K562 (cell line): ENCODE data around the gene MDN1. TPM values are rescaled to one million over a fixed set of nuclear protein-coding genes. Genes with fewer than 3 reads are reported as not detected.

Experiments
- DLX4 ChIP-seq: fragments of 250-450 bp; sonication (Bioruptor Pico); IDR thresholded peaks from 2 replicates; pipeline ENCODE4 v1.6.1; 2021; ENCODE audit warnings: mild to moderate bottlenecking
- FOXM1 ChIP-seq, 2 experiments: fragments of 450-650 bp in 1 of 2; sonication (generic) in 1 of 2; formaldehyde crosslinking in 1 of 2; IDR thresholded peaks; 2 replicates each; pipeline versions ENCODE4 v1.6.1 to v1.9.0; 2017 to 2022; ENCODE audit warnings: low read depth in 2 of 2, mild to moderate bottlenecking in 2 of 2, missing genetic modification reagents in 1 of 2, moderate library complexity in 1 of 2
- JUN ChIP-seq, 2 experiments: sonication (generic) in 1 of 2; formaldehyde crosslinking in 1 of 2; IDR thresholded peaks; 2 replicates each; pipeline versions ENCODE4 v1.6.1 to v1.8.0; 2012 to 2022; ENCODE audit warnings: borderline replicate concordance in 2 of 2, mild to moderate bottlenecking in 2 of 2, improper control_type of control experiment in 1 of 2, low read depth in 1 of 2, low read length in 1 of 2, missing genetic modification reagents in 1 of 2
- MGA ChIP-seq: fragments of 450-650 bp; IDR thresholded peaks from 2 replicates; pipeline ENCODE4 v1.6.1; 2016; ENCODE audit warnings: mild to moderate bottlenecking, moderate library complexity
- ZBTB1 ChIP-seq: sonication (generic); formaldehyde crosslinking; IDR thresholded peaks from 2 replicates; pipeline ENCODE4 v1.8.1; 2023; ENCODE audit warnings: missing genetic modification reagents, low read depth, mild to moderate bottlenecking, borderline replicate concordance
- ZNF445 ChIP-seq: fragments of 250-450 bp; sonication (Bioruptor Pico); IDR thresholded peaks from 2 replicates; pipeline ENCODE4 v1.4.0; 2020; ENCODE audit warnings: low read depth, mild to moderate bottlenecking, moderate library complexity
- polyA plus RNA-seq, 8 experiments: library from polyadenylated mRNA; depleted of rRNA in 4 of 8; stranded (reverse) in 5 of 8; unstranded in 3 of 8; fragments of >200 nt; fragmentation: Nextera tagmentation in 2 of 8; fragmentation: Illumina TruSeq in 1 of 8; extraction: Ambion mirVana in 2 of 8; extraction: Trizol in 1 of 8; gene quantifications; 2 replicates each; pipeline versions ENCODE4 v1.2.1 to v1.2.3, GENCODE V29; 2011 to 2014; ENCODE audit warnings: inconsistent platforms in 1 of 8, missing spikeins in 1 of 8
- total RNA-seq, 7 experiments: library from RNA; depleted of rRNA in 6 of 7; stranded (reverse); fragments of >200 nt in 6 of 7; fragmentation: Illumina TruSeq in 2 of 7; extraction: Trizol in 2 of 7; gene quantifications; 2 replicates each; pipeline versions ENCODE4 v1.2.1 to v1.2.3, GENCODE V29; 2011 to 2021; ENCODE audit warnings: low replicate concordance in 1 of 7

MDN1 gene
- total and polyA plus RNA-seq, 9 of the 15 experiments (the other 6 are each of a cell fraction or from before 2014, with no cell fraction given) = 25.6 to 93.6 (median 43.0) TPM

- TF ChIP-seq MGA (peak; percentile 88), ZNF445 (no peak), JUN (IDR thresholded peaks at IDR 0.05; ENCODE audit: borderline replicate concordance, low read depth, low read length) (no peak), JUN (CRISPR knock-in tag; IDR thresholded peaks at IDR 0.05; ENCODE audit: borderline replicate concordance) (no peak), DLX4 (no peak), ZBTB1 (CRISPR knock-in tag) (no peak), FOXM1 (IDR thresholded peaks at IDR 0.05; ENCODE audit: low read depth) (no peak), FOXM1 (CRISPR knock-in tag; IDR thresholded peaks at IDR 0.05; ENCODE audit: low read depth) (no peak)
Measured at GRCh38 chr6:89638320-89639195, 181.0 kb downstream of the MDN1 start, which contains the start of gene LYRM2 (continued).
